GM19238 (cell line): ENCODE measurements around the gene GALK1.
A peak's percentile ranks its signal among the peaks of the same experiment; 100 is the strongest.

Experiments used
- DNase-seq: peaks from one replicate; pipeline ENCODE4 v3.0.0; 2011; ENCODE audit warnings: low spot score; ENCODE audit not compliant: insufficient read length

The GALK1 gene

GRCh38 chr17:75725504-75725903 lies 39.5 kb downstream of the GALK1 start:
- DNase-seq, result no peak

GRCh38 chr17:75724016-75725003 lies 40.7 kb downstream of the GALK1 start:
- no peak for DNase-seq

- DNase-seq, result no peak
Measured at GRCh38 chr17:75723171-75723930, 41.6 kb downstream of the GALK1 start.

- no peak for DNase-seq
Measured at GRCh38 chr17:75722542-75723095, 42.4 kb downstream of the GALK1 start.

GRCh38 chr17:75722076-75722475 lies 42.9 kb downstream of the GALK1 start:
- DNase-seq, result no peak

- DNase-seq, result no peak
Measured at GRCh38 chr17:75721463-75722011, 43.5 kb downstream of the GALK1 start.

- DNase-seq, result peak; percentile 65
Measured at GRCh38 chr17:75720656-75721462, 44.1 kb downstream of the GALK1 start, which contains the start of gene ITGB4. Gene ITGB4 (plus strand): TSS chr17:75721459. CDS start chr17:75724704, 3,245 bp downstream.

- no peak for DNase-seq
Measured at GRCh38 chr17:75719732-75720131, 45.3 kb downstream of the GALK1 start.

- no peak for DNase-seq
Measured at GRCh38 chr17:75712446-75712845, 52.5 kb downstream of the GALK1 start.
